Adrenal gland (tissue), 5 donors: Measurements from ENCODE around the gene COASY.

Experiments
- CTCF ChIP-seq, 6 experiments: fragments of 450-650 bp in 4 of 6; fragments of 200-600 bp in 2 of 6; sonication (generic) in 1 of 6; IDR thresholded peaks; 1 replicate in 5 of 6; 2 replicates in 1 of 6; pipeline versions ENCODE4 v1.5.1 to v1.8.0; 2016 to 2021; ENCODE audit warnings: antibody characterized with exemption in 6 of 6, mild to moderate bottlenecking in 2 of 6, moderate library complexity in 1 of 6
- POLR2A ChIP-seq, 2 donors: fragments of 450-650 bp; IDR thresholded peaks; one replicate each; pipeline ENCODE4 v1.6.1; 2017; ENCODE audit warnings: antibody characterized with exemption in 2 of 2, mild to moderate bottlenecking in 2 of 2, moderate library complexity in 1 of 2
- donor health status: DM: no; HTN: no; CAD: no.

GRCh38 chr17:42607769-42608168 lies 45.8 kb downstream of the COASY start:
- TF ChIP-seq CTCF (IDR thresholded peaks at IDR 0.05) (no peak), POLR2A (IDR thresholded peaks at IDR 0.05) (no peak)
